HEK293T (cell line): Measurements from ENCODE around the gene STARD13.

Experiments used
- BHLHE40 ChIP-seq: fragments of 450-650 bp; IDR thresholded peaks from 2 replicates; pipeline ENCODE4 v1.6.1; 2016; ENCODE audit warnings: mild to moderate bottlenecking, moderate library complexity, borderline replicate concordance
- ELF4 ChIP-seq: fragments of 450-650 bp; IDR thresholded peaks from 2 replicates; pipeline ENCODE4 v1.6.1; 2017; ENCODE audit warnings: antibody characterized with exemption
- SP1 ChIP-seq: fragments of 450-650 bp; IDR thresholded peaks from 2 replicates; pipeline ENCODE4 v1.6.1; 2017

DNA sequence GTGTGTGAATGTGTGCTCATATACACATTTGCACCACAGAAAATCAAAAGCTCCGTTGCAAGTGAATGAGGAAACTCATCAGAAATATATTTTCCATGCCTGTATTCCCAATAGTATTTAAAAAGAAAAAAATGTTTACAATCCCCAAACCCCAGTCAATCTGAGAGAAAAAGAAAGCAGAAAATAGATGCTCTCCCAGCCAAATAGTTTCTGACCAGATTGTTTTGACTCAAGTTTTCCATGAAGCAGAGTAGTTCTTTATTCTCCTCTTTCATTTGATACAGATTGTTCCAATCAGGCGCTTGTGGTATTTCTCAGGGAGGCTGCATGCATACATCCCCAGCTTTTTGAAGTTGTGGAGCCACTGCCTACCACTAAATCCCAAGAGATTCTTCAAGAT, 110.6 kb downstream of the STARD13 start:
- TF ChIP-seq BHLHE40 (no peak), SP1 (no peak), ELF4 (no peak)
